ENCODE data around the gene BCL11B.

DNA sequence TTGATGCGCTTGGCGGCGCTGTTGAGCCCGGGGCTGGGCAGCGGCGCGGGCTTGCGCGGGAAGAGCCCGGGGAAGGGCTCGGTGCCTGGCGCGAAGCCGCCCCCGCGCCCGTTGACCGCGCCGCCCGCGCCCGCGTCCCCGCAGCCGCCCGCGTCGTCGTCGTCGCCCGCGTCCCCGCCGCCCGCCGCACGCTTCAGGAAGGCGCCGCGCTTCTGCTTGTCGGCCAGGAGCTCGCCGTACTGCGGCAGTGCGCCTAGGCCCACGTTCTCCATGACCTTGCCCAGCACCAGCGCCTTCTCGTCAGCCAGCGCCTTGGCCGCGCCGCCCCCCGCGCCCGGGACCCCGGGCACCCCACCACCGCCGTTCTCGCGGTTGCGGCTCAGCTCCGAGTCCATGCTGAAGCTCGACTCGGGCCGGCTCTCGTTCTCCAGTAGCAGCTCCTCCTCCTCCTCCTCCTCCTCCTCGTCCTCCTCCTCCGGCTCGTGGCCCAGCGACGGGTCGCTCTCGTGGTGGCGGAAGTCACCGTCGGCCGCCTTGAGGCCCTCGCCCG is 97.2 kb downstream of the BCL11B start:
- TF ChIP-seq, protein P1, sequence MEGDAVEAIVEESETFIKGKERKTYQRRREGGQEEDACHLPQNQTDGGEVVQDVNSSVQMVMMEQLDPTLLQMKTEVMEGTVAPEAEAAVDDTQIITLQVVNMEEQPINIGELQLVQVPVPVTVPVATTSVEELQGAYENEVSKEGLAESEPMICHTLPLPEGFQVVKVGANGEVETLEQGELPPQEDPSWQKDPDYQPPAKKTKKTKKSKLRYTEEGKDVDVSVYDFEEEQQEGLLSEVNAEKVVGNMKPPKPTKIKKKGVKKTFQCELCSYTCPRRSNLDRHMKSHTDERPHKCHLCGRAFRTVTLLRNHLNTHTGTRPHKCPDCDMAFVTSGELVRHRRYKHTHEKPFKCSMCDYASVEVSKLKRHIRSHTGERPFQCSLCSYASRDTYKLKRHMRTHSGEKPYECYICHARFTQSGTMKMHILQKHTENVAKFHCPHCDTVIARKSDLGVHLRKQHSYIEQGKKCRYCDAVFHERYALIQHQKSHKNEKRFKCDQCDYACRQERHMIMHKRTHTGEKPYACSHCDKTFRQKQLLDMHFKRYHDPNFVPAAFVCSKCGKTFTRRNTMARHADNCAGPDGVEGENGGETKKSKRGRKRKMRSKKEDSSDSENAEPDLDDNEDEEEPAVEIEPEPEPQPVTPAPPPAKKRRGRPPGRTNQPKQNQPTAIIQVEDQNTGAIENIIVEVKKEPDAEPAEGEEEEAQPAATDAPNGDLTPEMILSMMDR (IDR thresholded peaks at IDR 0.05) = no peak
- no peak for TF ChIP-seq EZH2 (IDR thresholded peaks at IDR 0.05)

Data from neural progenitor cell (in vitro differentiated cells).